OCI-LY3 (cell line): Measurements from ENCODE around the gene HMX1.

Experiments
- CTCF ChIP-seq: fragments of 200-600, 300-600 bp; sonication (generic); IDR thresholded peaks from 2 replicates; pipeline ENCODE4 v1.5.1; 2014; ENCODE audit warnings: antibody characterized with exemption, low read length, low read depth
- EZH2phosphoT487 ChIP-seq: fragments of 200-600 bp; shearing (Covaris generic); IDR thresholded peaks from 2 replicates; pipeline ENCODE4 v1.6.1; 2018; ENCODE audit warnings: antibody characterized with exemption, mixed run types, low read depth

- no peak for TF ChIP-seq CTCF
- TF ChIP-seq EZH2phosphoT487: no peak
Observed at GRCh38 chr4:8900588-8900987, 28.9 kb upstream of the HMX1 start.
